C4-2B (cell line): ENCODE data around the gene CACNA1B.

Source experiments
- ZFX ChIP-seq: fragments of 450-650 bp; IDR thresholded peaks from 2 replicates; pipeline ENCODE4 v1.6.1; 2017
- TF ChIP-seq, protein P1 (sequence below): fragments of 450-650 bp; conservative IDR thresholded peaks from 2 replicates; pipeline ENCODE4 v1.5.1; 2017; ENCODE audit warnings: mild to moderate bottlenecking

DNA sequence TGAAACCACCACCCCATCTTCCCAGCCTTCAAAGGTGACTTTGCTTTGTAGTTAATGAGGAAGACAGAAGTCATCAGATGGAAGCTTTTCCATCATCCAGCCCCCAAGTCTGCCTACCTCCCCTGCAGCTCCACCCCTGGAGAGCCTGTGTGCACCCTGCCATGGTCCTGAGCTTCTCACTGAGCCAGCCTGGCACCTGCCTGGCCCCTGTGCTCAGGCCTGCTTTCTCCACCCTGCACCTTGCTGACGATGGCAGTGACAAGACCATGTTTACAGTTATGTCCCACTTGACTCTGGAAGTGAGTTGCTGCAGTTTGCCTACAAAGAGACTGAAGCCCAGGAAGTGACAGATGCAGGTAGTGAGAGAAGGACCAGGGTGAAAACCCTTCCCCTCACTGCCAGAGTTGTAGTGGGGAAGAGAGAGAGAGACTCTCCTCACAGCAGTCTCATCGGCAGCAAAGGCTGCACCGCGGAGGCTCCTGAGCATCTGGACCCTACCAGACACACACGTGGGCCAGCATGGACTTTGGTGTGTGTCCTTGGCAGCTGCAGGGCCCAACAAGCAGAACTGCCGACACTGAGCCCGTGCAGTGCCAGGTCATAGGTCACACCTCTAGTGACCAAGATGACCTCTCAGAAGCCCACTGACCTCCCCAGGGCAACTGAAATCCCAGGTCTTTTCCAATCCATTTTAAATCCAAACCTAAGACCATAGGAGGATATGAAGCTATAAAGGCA lies 107.1 kb downstream of the CACNA1B start:
- TF ChIP-seq, protein P1, sequence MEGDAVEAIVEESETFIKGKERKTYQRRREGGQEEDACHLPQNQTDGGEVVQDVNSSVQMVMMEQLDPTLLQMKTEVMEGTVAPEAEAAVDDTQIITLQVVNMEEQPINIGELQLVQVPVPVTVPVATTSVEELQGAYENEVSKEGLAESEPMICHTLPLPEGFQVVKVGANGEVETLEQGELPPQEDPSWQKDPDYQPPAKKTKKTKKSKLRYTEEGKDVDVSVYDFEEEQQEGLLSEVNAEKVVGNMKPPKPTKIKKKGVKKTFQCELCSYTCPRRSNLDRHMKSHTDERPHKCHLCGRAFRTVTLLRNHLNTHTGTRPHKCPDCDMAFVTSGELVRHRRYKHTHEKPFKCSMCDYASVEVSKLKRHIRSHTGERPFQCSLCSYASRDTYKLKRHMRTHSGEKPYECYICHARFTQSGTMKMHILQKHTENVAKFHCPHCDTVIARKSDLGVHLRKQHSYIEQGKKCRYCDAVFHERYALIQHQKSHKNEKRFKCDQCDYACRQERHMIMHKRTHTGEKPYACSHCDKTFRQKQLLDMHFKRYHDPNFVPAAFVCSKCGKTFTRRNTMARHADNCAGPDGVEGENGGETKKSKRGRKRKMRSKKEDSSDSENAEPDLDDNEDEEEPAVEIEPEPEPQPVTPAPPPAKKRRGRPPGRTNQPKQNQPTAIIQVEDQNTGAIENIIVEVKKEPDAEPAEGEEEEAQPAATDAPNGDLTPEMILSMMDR = no peak
- TF ChIP-seq ZFX = no peak
